GM20000 (cell line): ENCODE measurements around the gene FNBP1L.

Experiments
- DNase-seq: peaks from one replicate; pipeline ENCODE4 v3.0.0; 2012; ENCODE audit warnings: low spot score
- TF ChIP-seq, protein P1 (sequence below): IDR thresholded peaks from 2 replicates; pipeline ENCODE4 v1.5.1; 2012; ENCODE audit warnings: mild to moderate bottlenecking, control low read depth; ENCODE audit errors: extremely low read depth, missing control alignments

The FNBP1L gene

DNA sequence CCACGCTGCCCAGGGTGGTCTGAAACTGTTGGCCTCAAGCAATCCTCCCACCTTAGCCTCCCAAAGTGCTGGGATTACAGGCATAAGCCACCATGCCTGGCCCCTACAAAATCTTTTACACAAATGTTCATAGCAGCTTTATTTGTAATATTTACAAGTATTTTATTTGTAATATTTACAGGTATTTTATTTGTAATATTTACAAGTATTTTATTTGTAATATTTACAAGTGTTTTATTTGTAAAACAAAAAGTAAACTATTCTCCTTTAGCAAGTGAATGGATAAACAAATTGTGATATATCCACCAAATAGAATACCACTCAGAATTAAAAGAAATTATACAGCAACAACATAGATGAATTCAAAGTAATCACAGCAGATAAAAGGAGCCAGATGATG is 11.4 kb upstream of the FNBP1L start:
- TF ChIP-seq, protein P1, sequence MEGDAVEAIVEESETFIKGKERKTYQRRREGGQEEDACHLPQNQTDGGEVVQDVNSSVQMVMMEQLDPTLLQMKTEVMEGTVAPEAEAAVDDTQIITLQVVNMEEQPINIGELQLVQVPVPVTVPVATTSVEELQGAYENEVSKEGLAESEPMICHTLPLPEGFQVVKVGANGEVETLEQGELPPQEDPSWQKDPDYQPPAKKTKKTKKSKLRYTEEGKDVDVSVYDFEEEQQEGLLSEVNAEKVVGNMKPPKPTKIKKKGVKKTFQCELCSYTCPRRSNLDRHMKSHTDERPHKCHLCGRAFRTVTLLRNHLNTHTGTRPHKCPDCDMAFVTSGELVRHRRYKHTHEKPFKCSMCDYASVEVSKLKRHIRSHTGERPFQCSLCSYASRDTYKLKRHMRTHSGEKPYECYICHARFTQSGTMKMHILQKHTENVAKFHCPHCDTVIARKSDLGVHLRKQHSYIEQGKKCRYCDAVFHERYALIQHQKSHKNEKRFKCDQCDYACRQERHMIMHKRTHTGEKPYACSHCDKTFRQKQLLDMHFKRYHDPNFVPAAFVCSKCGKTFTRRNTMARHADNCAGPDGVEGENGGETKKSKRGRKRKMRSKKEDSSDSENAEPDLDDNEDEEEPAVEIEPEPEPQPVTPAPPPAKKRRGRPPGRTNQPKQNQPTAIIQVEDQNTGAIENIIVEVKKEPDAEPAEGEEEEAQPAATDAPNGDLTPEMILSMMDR = no peak
- DNase-seq = no peak

DNA sequence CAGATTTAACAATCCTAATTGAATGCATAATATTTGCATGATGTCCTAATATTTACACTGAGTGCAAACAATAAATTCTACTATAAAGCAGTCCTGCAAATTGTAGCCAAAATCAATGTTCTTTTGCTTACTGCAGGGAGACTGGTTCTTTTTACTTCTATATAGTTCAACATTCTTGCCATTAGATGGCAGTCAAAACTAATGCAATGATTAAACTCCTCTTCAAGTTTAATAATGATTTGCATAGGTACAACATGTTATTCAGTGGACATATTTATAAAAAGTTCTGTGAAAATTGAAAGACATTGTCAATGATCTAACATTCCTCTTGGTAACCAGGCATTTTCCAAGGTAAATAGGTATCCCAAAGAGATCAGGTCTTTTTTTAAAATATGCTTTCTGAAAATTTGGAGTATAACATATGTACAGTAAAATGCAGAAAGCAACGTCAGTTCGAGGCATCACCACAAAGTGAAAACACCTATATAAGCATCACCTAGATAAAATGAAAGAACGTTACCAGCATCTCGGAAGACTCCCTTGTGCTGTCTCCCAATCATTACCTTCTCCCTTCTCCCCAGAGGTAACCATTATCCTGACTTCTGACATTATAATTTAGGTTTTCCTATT is 9.8 kb upstream of the FNBP1L start:
- TF ChIP-seq, protein P1 = no peak

DNA sequence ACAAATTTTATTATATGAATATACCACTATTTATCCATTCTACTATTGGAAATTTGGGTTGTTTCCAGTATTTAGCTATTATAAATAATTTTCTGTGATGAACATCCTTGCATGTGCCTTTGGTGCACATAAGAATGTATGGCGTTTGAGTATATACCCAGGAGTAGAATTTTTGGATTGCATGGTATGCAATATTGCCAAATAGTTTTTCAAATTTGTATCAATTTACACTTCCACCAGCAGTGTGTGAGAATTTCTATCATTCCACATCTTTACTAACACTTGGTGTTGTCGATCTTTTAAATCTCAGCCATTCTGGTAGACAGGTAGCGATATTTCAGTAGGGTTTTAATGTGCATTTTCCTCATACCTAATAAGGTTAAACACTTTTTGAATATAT is 9.2 kb upstream of the FNBP1L start:
- TF ChIP-seq, protein P1 = no peak
- no peak for DNase-seq

More for the DNA sequence above, 9.8 kb upstream of the FNBP1L start:
- DNase-seq = peak; percentile 70

DNA sequence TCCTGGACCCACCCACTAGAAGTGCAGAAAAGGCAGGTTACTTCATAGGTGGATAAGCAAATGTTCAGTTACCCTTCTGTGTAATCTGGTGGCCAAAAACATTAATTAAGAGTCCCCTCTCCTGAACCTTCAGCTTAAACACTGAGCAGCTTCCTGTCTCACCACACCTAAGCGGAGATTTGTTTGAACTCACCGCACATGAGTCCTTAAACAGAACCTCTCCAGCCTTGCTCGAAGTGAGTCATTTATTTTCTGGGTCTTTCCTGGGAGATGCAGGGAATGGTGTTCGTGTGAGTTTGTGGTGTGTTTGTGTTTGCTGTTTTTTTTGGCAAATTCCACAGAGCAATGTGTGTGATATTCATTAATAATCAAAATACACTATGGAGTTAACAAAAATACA is 7.6 kb upstream of the FNBP1L start:
- DNase-seq = no peak
- TF ChIP-seq, protein P1 = no peak

DNA sequence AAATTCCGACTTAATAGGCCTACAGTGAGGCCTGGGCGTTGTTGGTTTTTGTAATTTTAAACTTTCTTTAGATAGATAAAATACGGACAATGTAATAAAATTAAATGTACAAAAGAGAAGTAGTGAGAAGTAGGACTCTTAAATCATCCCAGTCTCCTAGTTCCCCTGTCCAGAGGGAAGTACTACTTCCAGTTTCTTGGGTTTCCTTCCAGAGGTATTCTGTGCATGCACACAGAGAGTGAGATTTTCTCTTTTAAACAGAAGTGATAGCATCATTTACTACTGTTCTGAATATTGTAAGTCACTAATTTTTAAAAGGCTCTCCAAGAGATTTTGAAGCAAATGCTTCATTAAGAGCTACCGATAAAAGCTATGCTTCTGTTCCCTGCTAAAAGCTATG is 7.2 kb upstream of the FNBP1L start:
- TF ChIP-seq, protein P1 = no peak
- DNase-seq = no peak

DNA sequence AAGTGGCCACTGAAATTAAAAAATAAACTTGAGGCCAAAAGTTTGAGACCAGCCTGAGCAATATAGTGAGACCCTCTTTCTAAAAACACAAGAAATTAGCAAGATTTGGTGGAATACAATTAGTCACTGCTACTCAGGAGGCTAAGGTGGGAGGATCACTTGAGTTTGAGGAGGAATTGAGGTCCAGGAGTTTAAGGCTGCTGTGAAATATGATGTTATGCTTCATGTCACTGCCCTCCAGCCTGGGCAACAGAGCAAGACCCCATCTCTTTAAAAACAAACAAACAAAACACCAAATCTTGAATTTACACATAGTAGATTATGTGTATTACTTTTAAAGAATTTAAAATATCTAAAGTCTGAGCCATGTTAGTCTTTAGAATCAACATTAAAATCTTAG is 6.3 kb upstream of the FNBP1L start:
- DNase-seq = no peak
- TF ChIP-seq, protein P1 = no peak

DNA sequence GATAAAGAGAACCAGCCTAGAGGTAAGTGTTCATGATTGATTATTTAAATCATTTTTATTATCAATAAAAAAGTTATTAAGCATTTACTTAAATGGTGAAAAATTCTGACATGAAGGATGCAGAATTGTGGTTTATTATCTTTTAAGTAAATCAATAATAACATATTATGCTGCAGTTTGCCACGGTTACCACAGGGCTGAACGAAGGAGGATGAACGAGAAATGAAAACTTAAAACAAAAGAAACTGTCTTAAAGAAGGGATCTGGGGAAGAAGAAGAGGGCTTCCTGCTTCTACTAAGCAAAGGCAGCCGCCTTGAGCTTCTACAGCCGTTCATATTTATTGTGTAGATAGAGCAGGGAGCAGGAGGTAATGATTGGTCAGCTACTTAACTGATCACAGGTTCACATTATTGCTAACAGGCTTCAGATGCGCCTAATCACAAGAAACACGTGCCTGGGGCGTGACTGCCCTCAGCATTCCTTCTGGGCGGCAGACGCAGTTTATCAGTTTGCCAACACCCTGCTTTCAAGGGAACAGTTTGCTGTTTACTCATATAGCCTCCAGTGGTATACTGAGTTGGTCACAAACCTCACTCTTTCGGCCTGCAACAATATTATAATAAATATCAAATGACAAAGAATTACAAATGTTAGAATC is 5.8 kb upstream of the FNBP1L start:
- TF ChIP-seq, protein P1 = no peak
- no peak for DNase-seq
